Activated T-cell treated with anti-CD3 and anti-CD28 coated beads, Interleukin-2, amount 50 U/mL, for 72 hours (primary cell): Measurements from ENCODE around the gene MAP3K4. TPM values are rescaled to one million over a fixed set of nuclear protein-coding genes. Genes with fewer than 3 reads are reported as not detected.

Experiments
- ATAC-seq, 2 donors: fragments of 150-1000 bp; cut with Tn5 transposase; replicated peaks in 1 of 2; 2 replicates each; pipeline ENCODE4 v1.10.0; 2021; ENCODE audit warnings: moderate library complexity in 2 of 2, mild to moderate bottlenecking in 1 of 2
- DNase-seq, 2 donors: peaks; one replicate each; pipeline ENCODE4 v3.0.0; 2021 to 2022; ENCODE audit warnings: mixed read lengths in 1 of 2
- H3K27ac Mint-ChIP-seq: one replicate; pipeline ENCODE4 v1.8.0; 2022; ENCODE audit warnings: mild to moderate bottlenecking, moderate library complexity, mixed read lengths
- H3K27me3 Mint-ChIP-seq: one replicate; pipeline ENCODE4 v1.8.0; 2022; ENCODE audit warnings: low read depth, mixed read lengths
- H3K36me3 Mint-ChIP-seq, 2 donors: one replicate each; pipeline ENCODE4 v1.8.0; 2022; ENCODE audit warnings: mixed read lengths in 2 of 2, mild to moderate bottlenecking in 1 of 2; ENCODE audit not compliant: insufficient read depth in 2 of 2
- H3K4me1 Mint-ChIP-seq: one replicate; pipeline ENCODE4 v1.8.0; 2022; ENCODE audit warnings: low read depth, mixed read lengths
- H3K4me3 Mint-ChIP-seq, 2 donors: one replicate each; pipeline ENCODE4 v1.8.0; 2022; ENCODE audit warnings: mild to moderate bottlenecking in 2 of 2, mixed read lengths in 2 of 2, moderate library complexity in 2 of 2
- H3K9me3 Mint-ChIP-seq, 2 donors: one replicate each; pipeline ENCODE4 v1.8.0; 2022; ENCODE audit warnings: mixed read lengths in 2 of 2
- total RNA-seq, 2 donors: library from RNA; stranded (reverse); gene quantifications; one replicate each; pipeline ENCODE4 v1.2.3, GENCODE V29; 2022

Gene MAP3K4
- total RNA-seq, 2 donors from 2014 or later, result 47.3 to 50.9 TPM

GRCh38 chr6:160999516-160999915 lies 7.9 kb downstream of the MAP3K4 start:
- Mint-ChIP-seq H3K9me3 (no peaks in the 10 kb centered on the region), H3K27ac (no peak overlapping the region), H3K36me3 (peaks cover 3% of the 10 kb centered on the region in 2 donors), H3K4me3 (no peak overlapping the region), H3K4me1 (peaks cover 33% of the 10 kb centered on the region), H3K27me3 (no peaks in the 10 kb centered on the region)
- ATAC-seq (no peak), DNase-seq (no peak)

- peaks cover 3% of the 10 kb centered on the region in 2 donors for H3K36me3 Mint-ChIP-seq
- H3K4me3 Mint-ChIP-seq, result no peak overlapping the region
- ATAC-seq (no peak), DNase-seq (no peak)
- no peaks in the 10 kb centered on the region for H3K27me3 Mint-ChIP-seq
- H3K4me1 Mint-ChIP-seq, result peaks cover 30% of the 10 kb centered on the region
- H3K27ac Mint-ChIP-seq, result no peak overlapping the region
- H3K9me3 Mint-ChIP-seq, result no peaks in the 10 kb centered on the region
Measured at GRCh38 chr6:161000632-161001031, 9.1 kb downstream of the MAP3K4 start.

- ATAC-seq, result no peak
Measured at GRCh38 chr6:161001421-161001820, 9.9 kb downstream of the MAP3K4 start.

GRCh38 chr6:161003336-161003735 lies 11.8 kb downstream of the MAP3K4 start:
- DNase-seq (no peak), ATAC-seq (no peak)
- H3K27ac Mint-ChIP-seq, result no peak overlapping the region
- H3K4me1 Mint-ChIP-seq, result peaks cover 21% of the 10 kb centered on the region
- no peaks in the 10 kb centered on the region for H3K9me3 Mint-ChIP-seq
- H3K36me3 Mint-ChIP-seq, result no peaks in the 10 kb centered on the region
- no peaks in the 10 kb centered on the region for H3K27me3 Mint-ChIP-seq
- H3K4me3 Mint-ChIP-seq, result no peak overlapping the region

More at GRCh38 chr6:161001421-161001820, 9.9 kb downstream of the MAP3K4 start:
- no peak for DNase-seq
- Mint-ChIP-seq H3K4me1 (peaks cover 24% of the 10 kb centered on the region), H3K27me3 (no peaks in the 10 kb centered on the region), H3K9me3 (no peaks in the 10 kb centered on the region), H3K36me3 (peaks cover 3% of the 10 kb centered on the region in 2 donors), H3K27ac (no peak overlapping the region), H3K4me3 (no peak overlapping the region)

- DNase-seq (no peak), ATAC-seq (no peak)
- Mint-ChIP-seq H3K4me1 (peaks cover 23% of the 10 kb centered on the region), H3K4me3 (no peak overlapping the region), H3K36me3 (peaks cover 0 to 5% of the 10 kb centered on the region in 2 donors), H3K9me3 (peaks cover 0 to 1% of the 10 kb centered on the region in 2 donors), H3K27me3 (no peaks in the 10 kb centered on the region), H3K27ac (no peak overlapping the region)
Measured at GRCh38 chr6:161008245-161008644, 16.7 kb downstream of the MAP3K4 start.

GRCh38 chr6:161009991-161010390 lies 18.4 kb downstream of the MAP3K4 start:
- H3K4me1 Mint-ChIP-seq, result peaks cover 33% of the 10 kb centered on the region
- no peak overlapping the region for H3K4me3 Mint-ChIP-seq
- H3K9me3 Mint-ChIP-seq, result peaks cover 0 to 1% of the 10 kb centered on the region in 2 donors
- no peaks in the 10 kb centered on the region for H3K27me3 Mint-ChIP-seq
- H3K27ac Mint-ChIP-seq, result no peak overlapping the region
- H3K36me3 Mint-ChIP-seq, result peaks cover 0 to 5% of the 10 kb centered on the region in 2 donors
- DNase-seq, result no peak
- ATAC-seq, result no peak

GRCh38 chr6:161010418-161010817 lies 18.8 kb downstream of the MAP3K4 start:
- no peak overlapping the region for H3K4me3 Mint-ChIP-seq
- ATAC-seq (no peak), DNase-seq (no peak)
- peaks cover 35% of the 10 kb centered on the region for H3K4me1 Mint-ChIP-seq
- H3K27me3 Mint-ChIP-seq, result no peaks in the 10 kb centered on the region
- peaks cover 0 to 1% of the 10 kb centered on the region in 2 donors for H3K9me3 Mint-ChIP-seq
- no peak overlapping the region for H3K27ac Mint-ChIP-seq
- H3K36me3 Mint-ChIP-seq, result peaks cover 0 to 5% of the 10 kb centered on the region in 2 donors

GRCh38 chr6:161011492-161012480 lies 20.2 kb downstream of the MAP3K4 start:
- DNase-seq (no peak), ATAC-seq (no peak)
- Mint-ChIP-seq H3K4me3 (no peak overlapping the region), H3K27ac (no peak overlapping the region), H3K9me3 (peaks cover 0 to 1% of the 10 kb centered on the region in 2 donors), H3K4me1 (peaks cover 33% of the 10 kb centered on the region), H3K27me3 (no peaks in the 10 kb centered on the region), H3K36me3 (peaks cover 2 to 5% of the 10 kb centered on the region in 2 donors)

- peaks cover 0 to 1% of the 10 kb centered on the region in 2 donors for H3K9me3 Mint-ChIP-seq
- H3K36me3 Mint-ChIP-seq, result peaks cover 2 to 5% of the 10 kb centered on the region in 2 donors
- no peak for ATAC-seq
- no peak overlapping the region for H3K27ac Mint-ChIP-seq
- H3K27me3 Mint-ChIP-seq, result no peaks in the 10 kb centered on the region
- H3K4me3 Mint-ChIP-seq, result no peak overlapping the region
- H3K4me1 Mint-ChIP-seq, result peaks cover 33% of the 10 kb centered on the region
- no peak for DNase-seq
Measured at GRCh38 chr6:161013695-161014094, 22.1 kb downstream of the MAP3K4 start.

- ATAC-seq (no peak), DNase-seq (no peak)
- H3K9me3 Mint-ChIP-seq, result peaks cover 3% of the 10 kb centered on the region in 2 donors
- H3K27me3 Mint-ChIP-seq, result no peaks in the 10 kb centered on the region
- peaks cover 5 to 6% of the 10 kb centered on the region in 2 donors for H3K36me3 Mint-ChIP-seq
- H3K4me3 Mint-ChIP-seq, result no peak overlapping the region
- peaks cover 17% of the 10 kb centered on the region for H3K4me1 Mint-ChIP-seq
- H3K27ac Mint-ChIP-seq, result no peak overlapping the region
Measured at GRCh38 chr6:161017766-161018564, 26.4 kb downstream of the MAP3K4 start.

GRCh38 chr6:161019324-161019839 lies 27.8 kb downstream of the MAP3K4 start:
- DNase-seq (no peak), ATAC-seq (no peak)
- Mint-ChIP-seq H3K36me3 (peaks cover 5 to 6% of the 10 kb centered on the region in 2 donors), H3K27ac (no peak overlapping the region), H3K4me3 (no peak overlapping the region), H3K27me3 (no peaks in the 10 kb centered on the region), H3K4me1 (peaks cover 13% of the 10 kb centered on the region), H3K9me3 (peaks cover 3% of the 10 kb centered on the region in 2 donors)

GRCh38 chr6:161021543-161021942 lies 30.0 kb downstream of the MAP3K4 start:
- DNase-seq (no peak), ATAC-seq (no peak)
- peaks cover 13% of the 10 kb centered on the region for H3K4me1 Mint-ChIP-seq
- H3K4me3 Mint-ChIP-seq, result no peak overlapping the region
- H3K36me3 Mint-ChIP-seq, result peaks cover 6 to 7% of the 10 kb centered on the region in 2 donors
- peaks cover 3% of the 10 kb centered on the region in 2 donors for H3K9me3 Mint-ChIP-seq
- no peaks in the 10 kb centered on the region for H3K27me3 Mint-ChIP-seq
- H3K27ac Mint-ChIP-seq, result no peak overlapping the region
